Retina (tissue), 1 donor: ENCODE data around the gene GSTCD.
"Not testable (repeated sequence)": the region's sequence is repeated elsewhere in the genome, so short reads cannot be mapped to it uniquely, and the experiment has no call there.

Source experiments
- DNase-seq: peaks from one replicate; pipeline ENCODE4 v3.0.0-alpha.2; 2016

Gene GSTCD

DNA sequence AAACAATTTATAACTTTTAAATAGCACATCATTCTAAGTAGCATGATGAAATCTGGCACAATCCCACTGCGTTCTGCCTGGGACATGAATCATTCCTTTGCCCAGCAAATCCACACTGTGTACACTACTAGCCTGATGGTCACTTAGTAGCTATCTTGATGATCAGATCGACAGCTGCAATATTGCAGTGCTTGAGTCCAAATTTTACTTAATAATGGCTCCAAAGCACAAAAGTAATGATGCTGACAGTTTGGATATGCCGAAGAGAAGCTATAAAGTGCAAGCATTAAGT is 100.1 kb downstream of the GSTCD start:
- no peak for DNase-seq

DNA sequence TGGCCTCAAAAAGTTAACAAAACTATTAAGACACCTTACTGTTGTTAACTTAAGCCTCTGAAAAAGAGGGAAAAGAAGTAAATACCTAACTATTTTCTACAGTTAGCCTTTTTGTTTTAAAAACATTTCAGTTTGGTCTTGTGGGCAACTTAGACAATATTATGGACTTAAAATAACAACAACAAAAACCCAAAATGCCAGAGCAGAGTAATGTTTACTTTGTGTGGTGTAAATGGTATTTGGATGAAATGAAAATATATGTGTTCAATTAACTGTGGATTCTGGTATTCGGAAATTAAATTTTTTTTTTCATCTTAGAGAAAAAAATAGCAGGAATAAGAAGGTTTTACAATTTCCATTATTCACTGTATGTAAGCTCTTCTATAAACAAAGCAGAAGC is 107.1 kb downstream of the GSTCD start:
- no peak for DNase-seq

GRCh38 chr4:105822061-105822460 is 113.5 kb downstream of the GSTCD start:
- no peak for DNase-seq

DNA sequence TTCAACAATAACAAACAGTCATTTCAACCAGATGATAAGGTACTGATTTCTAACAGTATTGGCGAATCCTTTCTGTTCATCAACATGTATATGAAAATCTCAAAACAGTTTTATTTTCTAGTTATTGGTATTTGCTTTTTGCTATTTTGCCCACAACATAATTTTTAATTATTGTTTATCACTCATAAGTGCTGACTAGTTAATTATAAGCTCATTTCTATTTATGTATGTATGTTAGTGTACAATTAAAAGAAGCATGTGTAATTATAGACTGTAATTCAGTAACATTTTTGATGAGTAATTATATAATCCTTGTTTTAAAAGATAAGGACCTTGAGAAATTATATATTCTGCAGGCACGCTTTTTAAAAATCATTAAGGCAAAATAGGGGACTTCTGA is 119.5 kb downstream of the GSTCD start:
- no peak for DNase-seq

GRCh38 chr4:105831189-105831588 is 122.6 kb downstream of the GSTCD start:
- no peak for DNase-seq

DNA sequence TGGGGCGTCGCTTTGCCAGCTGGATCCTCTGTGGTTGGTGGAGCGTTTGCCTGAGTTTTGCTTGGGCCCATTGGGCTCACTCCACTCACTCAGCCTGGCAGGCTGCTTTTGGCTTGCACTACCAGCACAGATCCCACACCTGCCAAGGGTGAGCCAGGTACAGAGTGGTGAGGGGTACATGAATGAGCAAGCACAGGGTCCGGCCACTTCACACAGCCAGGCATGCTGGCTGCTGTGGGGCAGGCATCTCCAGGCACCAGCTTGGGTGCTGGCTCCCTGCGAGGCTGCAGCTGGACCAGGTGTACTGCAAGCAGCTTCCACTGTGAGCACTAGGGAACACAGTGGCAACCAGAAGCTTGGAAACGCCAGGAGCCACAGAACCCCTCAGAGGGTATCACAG is 126.6 kb downstream of the GSTCD start:
- no peak for DNase-seq

- DNase-seq = no peak
These were observed 128.0 kb downstream of the GSTCD start for GRCh38 chr4:105836537-105836936.

GRCh38 chr4:105837037-105837436 is 128.5 kb downstream of the GSTCD start:
- no peak for DNase-seq

DNA sequence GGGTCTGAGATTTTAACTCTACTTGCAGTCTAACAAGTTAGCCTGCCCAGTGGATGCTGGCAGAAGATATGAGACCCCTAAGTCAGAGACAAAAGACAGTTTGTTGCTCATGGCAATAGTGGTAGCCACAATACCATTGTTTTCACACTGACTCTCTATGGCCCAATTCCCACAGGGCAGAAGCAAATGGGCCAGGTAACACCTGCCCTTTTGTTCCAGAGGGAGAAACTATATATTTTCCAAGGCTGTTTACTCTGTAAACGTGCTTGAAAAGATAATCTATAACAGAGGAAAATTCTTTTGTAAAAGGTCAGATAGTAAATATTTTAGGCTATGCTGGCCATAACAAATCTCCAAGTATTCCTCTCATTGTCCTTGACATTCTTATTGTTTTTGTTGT is 129.5 kb downstream of the GSTCD start:
- DNase-seq = no peak

- no peak for DNase-seq
These were observed 132.0 kb downstream of the GSTCD start for GRCh38 chr4:105840426-105841174.

GRCh38 chr4:105843941-105844340 is 135.4 kb downstream of the GSTCD start:
- no peak for DNase-seq

- DNase-seq = no peak
These were observed 137.0 kb downstream of the GSTCD start for GRCh38 chr4:105845559-105845958.

DNA sequence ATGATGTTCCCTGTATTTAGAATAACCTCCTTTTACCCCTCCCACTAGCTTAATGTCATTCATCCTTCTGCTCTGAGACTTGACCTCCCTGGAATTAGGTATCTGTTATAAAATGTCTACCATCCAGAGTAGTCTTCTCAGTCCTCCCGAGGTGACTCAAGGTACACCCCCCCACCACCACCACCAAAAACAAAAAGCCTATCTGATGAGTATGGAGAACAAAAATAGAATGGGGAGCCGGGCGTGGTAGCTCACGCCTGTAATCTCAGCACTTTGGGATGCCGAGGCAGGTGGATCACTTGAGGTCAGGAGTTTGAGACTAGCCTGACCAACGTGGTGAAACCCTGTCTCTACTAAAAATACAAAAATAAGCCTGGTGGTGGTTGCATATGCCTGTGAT is 139.8 kb downstream of the GSTCD start:
- DNase-seq = not testable (repeated sequence)

- DNase-seq = no peak
These were observed 142.6 kb downstream of the GSTCD start for GRCh38 chr4:105851196-105851595.

DNA sequence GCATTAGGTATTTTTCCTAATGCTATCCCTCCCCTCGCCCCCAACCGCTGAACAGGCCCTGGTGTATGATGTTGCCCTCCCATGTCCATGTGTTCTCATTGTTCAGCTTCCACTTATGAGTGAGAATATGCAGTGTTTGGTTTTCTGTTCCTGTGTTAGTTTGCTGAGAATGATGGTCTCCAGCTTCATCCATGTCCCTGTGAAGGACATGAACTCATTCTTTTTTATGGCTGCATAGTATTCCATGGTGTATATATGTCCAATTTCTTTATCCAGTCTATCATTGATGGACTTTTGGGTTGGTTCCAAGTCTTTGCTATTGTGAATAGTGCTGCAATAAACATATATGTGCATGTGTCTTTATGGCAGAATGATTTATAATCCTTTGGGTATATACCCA is 143.6 kb downstream of the GSTCD start:
- not testable (repeated sequence) for DNase-seq

DNA sequence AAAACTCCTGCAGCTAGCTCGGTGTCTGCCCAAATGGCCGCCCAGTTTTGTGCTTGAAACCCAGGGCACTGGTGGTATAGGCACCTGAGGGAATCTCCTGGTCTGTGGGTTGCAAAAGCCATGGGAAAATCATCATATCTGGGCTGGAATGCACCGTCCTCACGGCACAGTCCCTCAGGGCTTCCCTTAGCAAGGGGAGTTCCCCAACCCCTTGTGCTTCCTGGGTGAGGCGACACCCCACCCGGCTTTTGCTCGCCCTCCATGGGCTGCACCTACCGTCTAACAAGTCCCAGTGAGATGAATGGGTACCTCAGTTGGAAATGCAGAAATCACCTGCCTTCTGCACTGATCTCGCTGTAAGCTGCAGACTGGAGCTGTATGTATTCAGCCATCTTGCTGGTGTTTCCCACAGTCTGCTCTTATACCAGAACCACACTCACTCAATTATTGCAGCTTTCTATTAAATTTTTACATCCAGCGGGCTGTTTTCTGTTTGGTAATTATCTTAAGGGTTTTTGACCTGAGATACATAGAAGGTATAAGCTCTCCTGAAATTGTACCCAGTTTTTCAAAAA is 150.0 kb downstream of the GSTCD start:
- DNase-seq = no peak

DNA sequence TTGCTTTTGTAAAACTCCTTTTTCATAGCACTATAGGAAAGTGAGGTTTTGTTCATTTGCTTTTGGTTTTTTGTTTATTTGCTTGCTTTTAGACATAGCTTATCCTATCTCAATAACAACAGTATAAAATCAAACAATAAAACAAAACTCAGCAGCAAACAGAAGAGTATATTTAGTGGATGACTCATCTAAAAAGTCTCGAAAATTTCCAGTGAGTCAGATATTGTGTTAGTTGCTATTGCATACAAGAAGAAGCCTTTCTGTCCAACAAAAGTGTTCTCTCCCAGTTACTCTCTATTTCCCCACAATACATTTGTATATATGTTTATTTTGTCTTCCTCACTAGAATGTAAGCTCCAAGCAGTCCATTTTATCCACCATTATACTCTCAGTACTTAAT is 150.6 kb downstream of the GSTCD start:
- no peak for DNase-seq

DNA sequence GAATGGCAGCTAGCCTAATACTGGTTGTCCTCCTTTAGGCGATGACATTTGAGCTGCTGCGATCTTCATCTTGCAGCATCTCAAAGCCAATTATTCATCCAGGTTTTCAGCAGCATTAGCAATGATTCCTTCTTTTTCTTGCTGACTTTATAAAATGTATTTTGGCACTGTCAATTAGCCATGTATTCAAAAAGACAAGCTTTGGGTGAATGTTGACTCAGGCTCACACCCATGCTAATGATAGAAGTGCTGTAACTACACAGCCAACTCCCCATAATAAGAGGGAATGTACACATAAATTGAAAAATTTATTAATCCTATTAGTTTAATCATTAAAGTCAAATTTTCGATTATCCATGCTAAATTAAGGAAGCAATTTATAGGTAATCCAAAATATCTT is 162.4 kb downstream of the GSTCD start:
- DNase-seq = no peak

- DNase-seq = no peak
These were observed 163.4 kb downstream of the GSTCD start for GRCh38 chr4:105871997-105872396.

DNA sequence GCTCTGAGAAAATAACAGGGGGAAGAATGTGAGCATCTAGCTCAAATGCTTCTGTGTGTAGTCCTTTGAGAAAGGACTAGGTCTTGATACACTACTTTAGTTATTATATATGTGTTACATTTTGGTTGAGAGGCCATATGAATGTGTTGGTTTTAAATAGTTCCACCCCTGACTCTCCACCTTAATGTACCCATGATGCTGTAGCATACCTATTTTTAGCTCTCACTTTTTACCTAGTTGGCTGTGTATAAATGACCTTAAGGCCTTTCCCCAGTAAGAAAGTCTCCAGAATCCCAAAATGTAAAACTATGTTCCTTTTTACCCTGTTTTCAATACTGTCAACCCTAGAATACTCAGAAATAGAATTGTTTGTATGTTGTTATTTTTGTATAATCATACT is 166.6 kb downstream of the GSTCD start:
- no peak for DNase-seq

DNA sequence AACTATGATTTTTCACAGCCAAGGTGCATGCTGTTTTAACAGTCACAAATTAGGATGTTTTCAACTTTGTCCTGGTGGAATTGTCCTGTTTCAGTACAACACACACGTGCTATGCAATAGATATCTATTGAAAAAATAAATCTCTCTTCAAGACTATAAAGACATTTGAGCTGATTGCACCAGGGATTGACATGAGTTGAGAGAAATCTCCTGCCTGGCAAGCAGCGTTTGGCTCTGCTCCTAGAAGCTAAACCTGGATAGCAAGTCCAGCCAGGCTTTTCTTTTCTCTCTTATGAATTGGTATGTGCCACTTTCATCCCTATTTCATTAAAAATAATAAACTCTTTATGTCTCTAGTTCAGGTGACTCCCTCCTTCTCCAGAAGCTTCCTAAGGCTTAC is 170.1 kb downstream of the GSTCD start:
- no peak for DNase-seq

GRCh38 chr4:105887508-105887907 is 178.9 kb downstream of the GSTCD start:
- no peak for DNase-seq

GRCh38 chr4:105894660-105895582 is 186.3 kb downstream of the GSTCD start, which contains the start of gene NPNT:
Gene NPNT, plus strand, starts transcription at chr4:105895471. Its CDS starts 182 bp downstream, at chr4:105895653.
- peak; percentile 60 for DNase-seq
